Neuronal stem cell (in vitro differentiated cells): ENCODE data around the gene FOXL1.

Experiments used
- DNase-seq: peaks from one replicate; pipeline ENCODE4 v3.0.0-alpha.2; 2013; ENCODE audit warnings: low spot score
- H2AFZ ChIP-seq: one replicate; pipeline ENCODE4 v1.6.1; 2013; ENCODE audit warnings: mild to moderate bottlenecking, low read length, inconsistent platforms
- H2AK5ac ChIP-seq: 2 replicates; pipeline ENCODE4 v1.6.1; 2013; ENCODE audit warnings: low read depth, mild to moderate bottlenecking, inconsistent platforms, low read length, moderate library complexity, mixed read lengths
- H2BK120ac ChIP-seq: 2 replicates; pipeline ENCODE4 v1.6.1; 2013; ENCODE audit warnings: low read depth, mild to moderate bottlenecking, inconsistent platforms, low read length, moderate library complexity, mixed read lengths
- H2BK12ac ChIP-seq: one replicate; pipeline ENCODE4 v1.6.1; 2013; ENCODE audit warnings: low read length, inconsistent platforms
- H2BK15ac ChIP-seq: 2 replicates; pipeline ENCODE4 v1.6.1; 2013; ENCODE audit warnings: mild to moderate bottlenecking, low read length, inconsistent platforms, mixed read lengths
- H2BK5ac ChIP-seq: one replicate; pipeline ENCODE4 v1.6.1; 2013; ENCODE audit warnings: inconsistent platforms, mild to moderate bottlenecking, low read length, moderate library complexity
- H3K14ac ChIP-seq: one replicate; pipeline ENCODE4 v1.6.1; 2013; ENCODE audit warnings: low read length, inconsistent platforms
- H3K18ac ChIP-seq: 2 replicates; pipeline ENCODE4 v1.6.1; 2013; ENCODE audit warnings: low read length, inconsistent platforms
- H3K23ac ChIP-seq: 2 replicates; pipeline ENCODE4 v1.6.1; 2013; ENCODE audit warnings: low read depth, mild to moderate bottlenecking, mixed read lengths, low read length, inconsistent platforms; ENCODE audit not compliant: poor library complexity
- H3K27ac ChIP-seq: replicated peaks from 3 replicates; pipeline ENCODE4 v1.5.1; 2013; ENCODE audit warnings: low read length, inconsistent platforms
- H3K27me3 ChIP-seq, 3 experiments: 2 replicates each; pipeline ENCODE4 v1.6.1; 2013; ENCODE audit warnings: low read length in 3 of 3, mild to moderate bottlenecking in 2 of 3, inconsistent platforms in 1 of 3, low read depth in 1 of 3, mixed read lengths in 1 of 3, moderate library complexity in 1 of 3; ENCODE audit not compliant: control insufficient read depth in 3 of 3, insufficient read depth in 3 of 3
- H3K36me3 ChIP-seq, 2 donors: replicated peaks in 1 of 2; 2 replicates each; pipeline ENCODE4 v1.6.1; 2013; ENCODE audit warnings: low read length in 2 of 2; ENCODE audit not compliant: control insufficient read depth in 2 of 2, insufficient read depth in 2 of 2
- H3K4ac ChIP-seq: 2 replicates; pipeline ENCODE4 v1.6.1; 2013; ENCODE audit warnings: inconsistent platforms, mild to moderate bottlenecking, low read length, moderate library complexity
- H3K4me1 ChIP-seq, 2 donors: 1 replicate in 1 of 2; 2 replicates in 1 of 2; pipeline ENCODE4 v1.6.1; 2013; ENCODE audit warnings: low read length in 2 of 2, low read depth in 1 of 2; ENCODE audit not compliant: control insufficient read depth in 2 of 2, insufficient read depth in 1 of 2
- H3K4me2 ChIP-seq: one replicate; pipeline ENCODE4 v1.6.1; 2013; ENCODE audit warnings: mild to moderate bottlenecking, low read length, inconsistent platforms; ENCODE audit not compliant: insufficient read depth, poor library complexity, severe bottlenecking
- H3K4me3 ChIP-seq, 2 donors: 2 replicates each; pipeline ENCODE4 v1.5.1; 2013; ENCODE audit warnings: low read length in 2 of 2, mild to moderate bottlenecking in 2 of 2, inconsistent platforms in 1 of 2, moderate library complexity in 1 of 2
- H3K79me1 ChIP-seq: one replicate; pipeline ENCODE4 v1.6.1; 2013; ENCODE audit warnings: low read depth, mild to moderate bottlenecking, inconsistent platforms, low read length, moderate library complexity
- H3K9ac ChIP-seq: one replicate; pipeline ENCODE4 v1.6.1; 2013; ENCODE audit warnings: mild to moderate bottlenecking, low read depth, low read length, inconsistent platforms; ENCODE audit not compliant: poor library complexity
- H3K9me3 ChIP-seq, 2 donors: replicated peaks in 1 of 2; 2 replicates each; pipeline versions ENCODE3 to v1.6.1; 2013; ENCODE audit warnings: low read length in 2 of 2, mild to moderate bottlenecking in 2 of 2, inconsistent platforms in 1 of 2, low read depth in 1 of 2, mixed read lengths in 1 of 2, moderate library complexity in 1 of 2; ENCODE audit not compliant: control insufficient read depth in 2 of 2, insufficient read depth in 1 of 2
- H4K8ac ChIP-seq: one replicate; pipeline ENCODE4 v1.6.1; 2013; ENCODE audit warnings: low read depth, mild to moderate bottlenecking, inconsistent platforms, low read length, moderate library complexity
- H4K91ac ChIP-seq: one replicate; pipeline ENCODE4 v1.6.1; 2013; ENCODE audit warnings: low read length, low read depth, mild to moderate bottlenecking, inconsistent platforms; ENCODE audit not compliant: poor library complexity
- WGBS, 2 donors: extraction: QIAGEN DNeasy Blood & Tissue Kit; methylation state at CpG; one replicate each; pipeline ENCODE4 v1.1.7; 2013; ENCODE audit warnings: missing lambda C conversion rate in 2 of 2, mixed read lengths in 1 of 2; ENCODE audit not compliant: insufficient read length in 2 of 2, insufficient replicate concordance in 1 of 2; ENCODE audit errors: extremely low coverage in 2 of 2; 5-methylcytosine and 5-hydroxymethylcytosine counted together

FOXL1 gene

GRCh38 chr16:86601356-86601755 lies 23.0 kb downstream of the FOXL1 start:
- no peaks in the 10 kb centered on the region for H3K4me1 ChIP-seq
- DNase-seq: no peak
- no peak overlapping the region for H3K4me3 ChIP-seq
- WGBS, 2 donors: no CpG with 5 or more reads among the region's 2 CpGs
- no peak overlapping the region for H2BK15ac ChIP-seq
- no peak overlapping the region for H3K23ac ChIP-seq
- no peaks in the 10 kb centered on the region for H3K36me3 ChIP-seq
- H3K27me3 ChIP-seq: peaks cover 0 to 24% (median 0%) of the 10 kb centered on the region in 3 experiments
- no peak overlapping the region for H3K4me2 ChIP-seq
- no peaks in the 10 kb centered on the region for H3K79me1 ChIP-seq
- peak overlapping the region; percentile 27 for H2AK5ac ChIP-seq
- peak overlapping the region; percentile 42 for H3K18ac ChIP-seq
- H4K91ac ChIP-seq: no peak overlapping the region
- no peak overlapping the region for H3K4ac ChIP-seq
- H2BK5ac ChIP-seq: no peak overlapping the region
- no peak overlapping the region for H2BK12ac ChIP-seq
- no peaks in the 10 kb centered on the region for H3K9me3 ChIP-seq
- no peak overlapping the region for H3K27ac ChIP-seq
- H3K9ac ChIP-seq: no peak overlapping the region
- H2AFZ ChIP-seq: no peak overlapping the region
- H2BK120ac ChIP-seq: no peak overlapping the region
- H4K8ac ChIP-seq: no peak overlapping the region
- no peak overlapping the region for H3K14ac ChIP-seq

- no CpG with 5 or more reads among the region's 4 CpGs for WGBS, 2 donors
- Histone ChIP-seq H3K27ac (no peak overlapping the region), H3K27me3 (peaks cover 0 to 19% (median 0%) of the 10 kb centered on the region in 3 experiments), H3K36me3 (no peaks in the 10 kb centered on the region), H3K79me1 (no peaks in the 10 kb centered on the region), H3K4me3 (no peak overlapping the region), H2AK5ac (no peak overlapping the region), H2BK12ac (no peak overlapping the region), H3K4me2 (no peak overlapping the region), H4K91ac (no peak overlapping the region), H3K9me3 (no peaks in the 10 kb centered on the region), H3K23ac (no peak overlapping the region), H3K9ac (no peak overlapping the region), H2BK120ac (no peak overlapping the region), H3K4ac (no peak overlapping the region), H2AFZ (no peak overlapping the region), H4K8ac (no peak overlapping the region), H2BK15ac (no peak overlapping the region), H3K18ac (no peak overlapping the region), H2BK5ac (no peak overlapping the region), H3K4me1 (no peaks in the 10 kb centered on the region), H3K14ac (no peak overlapping the region)
- no peak for DNase-seq
Observed at GRCh38 chr16:86602521-86602920, 24.2 kb downstream of the FOXL1 start.

GRCh38 chr16:86604436-86605193 lies 26.3 kb downstream of the FOXL1 start:
- H2AFZ ChIP-seq: no peak overlapping the region
- H3K4me3 ChIP-seq: no peak overlapping the region
- H3K14ac ChIP-seq: no peak overlapping the region
- no peak overlapping the region for H2BK15ac ChIP-seq
- H2BK12ac ChIP-seq: no peak overlapping the region
- no peak overlapping the region for H4K91ac ChIP-seq
- no peak overlapping the region for H2BK5ac ChIP-seq
- no peak overlapping the region for H3K9ac ChIP-seq
- H3K18ac ChIP-seq: no peak overlapping the region
- no peak overlapping the region for H3K23ac ChIP-seq
- no peak overlapping the region for H3K4ac ChIP-seq
- WGBS, 2 donors: no CpG with 5 or more reads among the region's 16 CpGs
- H3K4me2 ChIP-seq: no peak overlapping the region
- no peaks in the 10 kb centered on the region for H3K9me3 ChIP-seq
- H3K27me3 ChIP-seq: peaks cover 0 to 8% (median 0%) of the 10 kb centered on the region in 3 experiments
- no peak overlapping the region for H3K27ac ChIP-seq
- no peaks in the 10 kb centered on the region for H3K36me3 ChIP-seq
- no peak for DNase-seq
- no peak overlapping the region for H4K8ac ChIP-seq
- H3K79me1 ChIP-seq: no peaks in the 10 kb centered on the region
- no peaks in the 10 kb centered on the region for H3K4me1 ChIP-seq
- H2AK5ac ChIP-seq: no peak overlapping the region
- no peak overlapping the region for H2BK120ac ChIP-seq

GRCh38 chr16:86605950-86606349 lies 27.6 kb downstream of the FOXL1 start:
- WGBS, 2 donors: no CpG with 5 or more reads among the region's 3 CpGs
- Histone ChIP-seq H3K27ac (no peak overlapping the region), H2AFZ (no peak overlapping the region), H4K91ac (no peak overlapping the region), H3K36me3 (no peaks in the 10 kb centered on the region), H2BK15ac (no peak overlapping the region), H3K18ac (no peak overlapping the region), H3K4me3 (no peak overlapping the region), H2BK120ac (no peak overlapping the region), H3K9me3 (no peaks in the 10 kb centered on the region), H2BK12ac (no peak overlapping the region), H3K9ac (no peak overlapping the region), H4K8ac (no peak overlapping the region), H2AK5ac (no peak overlapping the region), H3K79me1 (no peaks in the 10 kb centered on the region), H3K4me2 (no peak overlapping the region), H3K4me1 (no peaks in the 10 kb centered on the region), H3K23ac (no peak overlapping the region), H3K14ac (no peak overlapping the region), H3K4ac (no peak overlapping the region), H3K27me3 (peaks cover 0 to 6% (median 0%) of the 10 kb centered on the region in 3 experiments), H2BK5ac (no peak overlapping the region)
- DNase-seq: no peak
